ENCODE results near the gene ACSL3.

DNA sequence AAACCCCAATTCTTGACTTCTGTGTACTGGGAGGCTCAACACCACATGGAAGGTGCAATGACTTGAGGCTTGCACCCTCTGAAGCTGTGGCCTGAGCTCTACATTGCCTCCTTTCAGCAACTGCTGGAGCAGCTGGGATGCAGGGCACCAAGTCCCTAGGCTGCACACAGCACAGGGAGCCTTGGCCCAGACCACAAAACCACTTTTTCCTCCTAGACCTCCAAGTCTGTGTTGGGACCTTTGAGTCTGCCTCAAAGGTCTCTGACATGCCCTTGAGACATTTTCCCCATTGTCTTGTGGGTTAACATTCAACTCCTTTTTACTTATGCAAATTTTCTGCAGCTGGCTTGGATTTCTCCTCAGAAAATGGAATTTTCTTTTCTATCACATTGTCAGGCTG, 128.6 kb downstream of the ACSL3 start:
- no peak for TF ChIP-seq CTCF (IDR thresholded peaks at IDR 0.05 in 4 of 5, conservative IDR thresholded peaks at IDR 0.05 in 1 of 5)
- no peak for TF ChIP-seq POLR2A (IDR thresholded peaks at IDR 0.05)
